ENCODE data around the gene SYN1.

Gene SYN1

DNA sequence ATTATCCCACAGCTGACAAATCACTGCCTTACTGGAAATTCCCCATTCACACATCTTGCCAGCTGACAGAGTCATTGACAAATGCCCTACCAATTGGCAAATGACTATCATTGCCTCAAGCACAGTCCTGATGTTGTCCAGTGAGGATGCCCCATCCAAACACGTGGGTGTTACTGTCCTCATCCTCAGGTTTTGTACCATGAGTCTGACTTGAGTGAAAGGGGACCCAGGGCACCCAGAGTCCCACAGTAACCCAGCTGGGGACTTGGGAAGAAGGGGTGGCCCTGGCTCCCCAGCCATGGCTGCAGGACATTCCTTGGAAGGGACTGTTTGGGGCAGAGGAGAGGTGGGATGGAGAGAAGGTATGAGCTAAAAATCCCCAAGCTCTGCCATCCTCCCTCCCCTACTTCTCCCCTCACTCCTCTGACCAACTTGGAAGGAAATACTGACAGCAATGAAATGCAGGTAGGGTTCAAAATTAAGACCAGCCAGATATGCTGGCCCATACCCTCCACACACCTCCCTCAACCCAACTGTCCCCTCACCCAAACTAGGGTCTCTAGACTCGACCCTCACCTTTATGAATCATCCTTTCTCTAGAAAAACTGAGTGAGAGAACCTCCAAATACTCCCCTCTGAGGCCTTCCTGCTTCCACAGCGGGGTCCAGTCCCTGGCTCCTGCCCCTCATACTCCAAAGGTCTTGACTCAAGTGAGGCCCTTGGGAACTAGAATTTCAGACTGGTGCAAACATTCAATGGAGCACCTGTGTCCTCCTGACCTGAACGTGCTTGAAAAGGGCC lies 32.4 kb downstream of the SYN1 start:
- Histone ChIP-seq H3F3A (ENCODE audit: insufficient read depth) (no peaks in the 10 kb centered on the region), H3K9ac (ENCODE audit: low read length) (no peak overlapping the region), H3K36me3 (ENCODE audit: low read length) (no peaks in the 10 kb centered on the region), H3K9me3 (ENCODE audit: insufficient read depth, low read length) (no peaks in the 10 kb centered on the region), H3K4me3 (ENCODE audit: insufficient read depth, low read length, poor library complexity, severe bottlenecking) (no peak overlapping the region), H3K27me3 (ENCODE audit: low read length) (no peaks in the 10 kb centered on the region), H3K27ac (ENCODE audit: low read depth, low read length) (no peak overlapping the region), H3K79me2 (ENCODE audit: insufficient read depth, low read length) (no peaks in the 10 kb centered on the region), H4K20me1 (ENCODE audit: low read depth, low read length) (no peaks in the 10 kb centered on the region), H3K9me2 (replicated peaks; ENCODE audit: insufficient read depth, low read length) (no peaks in the 10 kb centered on the region), H3K4me2 (ENCODE audit: low read depth, low read length, poor library complexity, severe bottlenecking) (no peak overlapping the region), H2AFZ (ENCODE audit: low read depth, low read length, severe bottlenecking) (no peak overlapping the region)
- TF ChIP-seq, protein P1, sequence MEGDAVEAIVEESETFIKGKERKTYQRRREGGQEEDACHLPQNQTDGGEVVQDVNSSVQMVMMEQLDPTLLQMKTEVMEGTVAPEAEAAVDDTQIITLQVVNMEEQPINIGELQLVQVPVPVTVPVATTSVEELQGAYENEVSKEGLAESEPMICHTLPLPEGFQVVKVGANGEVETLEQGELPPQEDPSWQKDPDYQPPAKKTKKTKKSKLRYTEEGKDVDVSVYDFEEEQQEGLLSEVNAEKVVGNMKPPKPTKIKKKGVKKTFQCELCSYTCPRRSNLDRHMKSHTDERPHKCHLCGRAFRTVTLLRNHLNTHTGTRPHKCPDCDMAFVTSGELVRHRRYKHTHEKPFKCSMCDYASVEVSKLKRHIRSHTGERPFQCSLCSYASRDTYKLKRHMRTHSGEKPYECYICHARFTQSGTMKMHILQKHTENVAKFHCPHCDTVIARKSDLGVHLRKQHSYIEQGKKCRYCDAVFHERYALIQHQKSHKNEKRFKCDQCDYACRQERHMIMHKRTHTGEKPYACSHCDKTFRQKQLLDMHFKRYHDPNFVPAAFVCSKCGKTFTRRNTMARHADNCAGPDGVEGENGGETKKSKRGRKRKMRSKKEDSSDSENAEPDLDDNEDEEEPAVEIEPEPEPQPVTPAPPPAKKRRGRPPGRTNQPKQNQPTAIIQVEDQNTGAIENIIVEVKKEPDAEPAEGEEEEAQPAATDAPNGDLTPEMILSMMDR (IDR thresholded peaks at IDR 0.05; ENCODE audit: insufficient read depth, low read length, poor library complexity, severe bottlenecking) = no peak
- TF ChIP-seq EZH2phosphoT487 (conservative IDR thresholded peaks at IDR 0.05; ENCODE audit: low read length) = no peak

DNA sequence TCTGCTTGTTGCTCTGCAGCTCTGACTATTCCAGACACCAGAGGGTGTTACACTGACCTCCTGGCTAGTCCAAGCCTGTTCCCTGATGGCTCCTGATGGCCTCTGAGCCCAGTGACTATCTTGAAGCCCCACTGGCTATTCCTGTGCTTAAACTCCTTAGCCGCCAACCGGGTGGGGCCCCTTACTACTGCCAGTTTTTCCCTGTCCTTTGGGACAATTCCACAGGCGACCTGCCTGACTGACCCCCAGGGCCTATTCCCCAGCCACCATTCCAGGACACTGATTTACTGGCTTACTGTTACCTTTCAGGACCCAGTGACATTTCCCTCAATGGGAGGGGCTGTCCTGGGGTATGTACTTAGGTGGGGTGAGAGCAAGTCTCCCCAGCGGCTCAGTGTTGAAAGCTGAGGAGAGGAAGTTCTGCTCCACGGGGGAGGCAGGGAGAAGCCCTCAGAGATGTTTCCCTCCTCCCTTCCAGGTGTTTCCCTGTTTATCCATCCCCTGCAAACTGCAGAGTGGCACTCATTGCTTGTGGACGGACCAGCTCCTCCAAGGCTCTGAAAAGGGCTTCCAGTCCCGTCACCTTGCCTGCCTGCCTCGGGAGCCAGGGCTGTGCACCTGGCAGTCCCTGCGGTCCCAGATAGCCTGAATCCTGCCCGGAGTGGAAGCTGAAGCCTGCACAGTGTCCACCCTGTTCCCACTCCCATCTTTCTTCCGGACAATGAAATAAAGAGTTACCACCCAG lies 33.4 kb downstream of the SYN1 start:
- no peaks in the 10 kb centered on the region for H3K27me3 ChIP-seq (ENCODE audit: low read length)
- no peaks in the 10 kb centered on the region for H3K36me3 ChIP-seq (ENCODE audit: low read length)
- no peaks in the 10 kb centered on the region for H3K79me2 ChIP-seq (ENCODE audit: insufficient read depth, low read length)
- H2AFZ ChIP-seq (ENCODE audit: low read depth, low read length, severe bottlenecking) = no peak overlapping the region
- H3K4me2 ChIP-seq (ENCODE audit: low read depth, low read length, poor library complexity, severe bottlenecking) = no peak overlapping the region
- no peaks in the 10 kb centered on the region for H3F3A ChIP-seq (ENCODE audit: insufficient read depth)
- no peak for TF ChIP-seq EZH2phosphoT487 (conservative IDR thresholded peaks at IDR 0.05; ENCODE audit: low read length)
- TF ChIP-seq, protein P1 (IDR thresholded peaks at IDR 0.05; ENCODE audit: insufficient read depth, low read length, poor library complexity, severe bottlenecking) = no peak
- no peak overlapping the region for H3K9ac ChIP-seq (ENCODE audit: low read length)
- no peak overlapping the region for H3K27ac ChIP-seq (ENCODE audit: low read depth, low read length)
- no peaks in the 10 kb centered on the region for H3K9me3 ChIP-seq (ENCODE audit: insufficient read depth, low read length)
- H3K4me3 ChIP-seq (ENCODE audit: insufficient read depth, low read length, poor library complexity, severe bottlenecking) = no peak overlapping the region
- no peaks in the 10 kb centered on the region for H3K9me2 ChIP-seq (replicated peaks; ENCODE audit: insufficient read depth, low read length)
- H4K20me1 ChIP-seq (ENCODE audit: low read depth, low read length) = no peaks in the 10 kb centered on the region

DNA sequence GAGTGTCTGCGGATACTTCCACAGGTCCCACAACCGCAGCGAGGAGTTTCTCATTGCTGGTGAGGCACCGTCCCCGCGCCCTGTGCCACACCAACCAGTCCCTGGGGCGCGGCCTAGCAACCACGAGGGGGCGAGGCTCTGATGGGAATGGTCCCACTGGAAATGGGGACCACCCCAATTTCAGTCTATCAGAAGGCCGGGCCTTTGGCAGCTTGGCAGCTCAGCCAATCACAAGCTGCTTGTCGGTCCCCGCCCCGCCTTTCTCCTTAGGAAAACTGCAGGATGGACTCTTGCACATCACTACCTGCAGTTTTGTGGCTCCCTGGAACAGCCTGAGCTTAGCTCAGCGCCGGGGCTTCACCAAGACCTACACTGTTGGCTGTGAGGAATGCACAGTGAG lies 34.4 kb downstream of the SYN1 start:
- no peaks in the 10 kb centered on the region for H3F3A ChIP-seq (ENCODE audit: insufficient read depth)
- H3K9me3 ChIP-seq (ENCODE audit: insufficient read depth, low read length) = no peaks in the 10 kb centered on the region
- H3K27me3 ChIP-seq (ENCODE audit: low read length) = no peaks in the 10 kb centered on the region
- no peaks in the 10 kb centered on the region for H3K9me2 ChIP-seq (replicated peaks; ENCODE audit: insufficient read depth, low read length)
- no peak overlapping the region for H3K27ac ChIP-seq (ENCODE audit: low read depth, low read length)
- no peaks in the 10 kb centered on the region for H3K36me3 ChIP-seq (ENCODE audit: low read length)
- H4K20me1 ChIP-seq (ENCODE audit: low read depth, low read length) = no peaks in the 10 kb centered on the region
- H3K79me2 ChIP-seq (ENCODE audit: insufficient read depth, low read length) = no peaks in the 10 kb centered on the region
- no peak overlapping the region for H2AFZ ChIP-seq (ENCODE audit: low read depth, low read length, severe bottlenecking)
- TF ChIP-seq, protein P1 (IDR thresholded peaks at IDR 0.05; ENCODE audit: insufficient read depth, low read length, poor library complexity, severe bottlenecking) = no peak
- no peak for TF ChIP-seq EZH2phosphoT487 (conservative IDR thresholded peaks at IDR 0.05; ENCODE audit: low read length)
- no peak overlapping the region for H3K4me3 ChIP-seq (ENCODE audit: insufficient read depth, low read length, poor library complexity, severe bottlenecking)
- no peak overlapping the region for H3K4me2 ChIP-seq (ENCODE audit: low read depth, low read length, poor library complexity, severe bottlenecking)
- no peak overlapping the region for H3K9ac ChIP-seq (ENCODE audit: low read length)

Measured in SU-DHL-6 (cell line).